GM13977 (cell line): ENCODE results near the gene KAZN.

Source experiments
- DNase-seq: peaks from one replicate; pipeline ENCODE4 v3.0.0; 2012; ENCODE audit warnings: low spot score
- in situ Hi-C: fragments of 300-500 bp; cut with MboI; formaldehyde crosslinking; loops from one replicate; pipeline ENCODE4 v1.12.0; 2022; ENCODE audit warnings: low sequenced_read_pairs, low pct_unique_long_range_greater_than_20kb, mixed read lengths, inconsistent platforms; ENCODE audit not compliant: unreplicated experiment
- TF ChIP-seq, protein P1 (sequence below): IDR thresholded peaks from 2 replicates; pipeline ENCODE4 v1.5.1; 2012; ENCODE audit warnings: mild to moderate bottlenecking, control low read depth; ENCODE audit not compliant: insufficient read depth; ENCODE audit errors: extremely low read depth, missing control alignments

Gene KAZN

DNA sequence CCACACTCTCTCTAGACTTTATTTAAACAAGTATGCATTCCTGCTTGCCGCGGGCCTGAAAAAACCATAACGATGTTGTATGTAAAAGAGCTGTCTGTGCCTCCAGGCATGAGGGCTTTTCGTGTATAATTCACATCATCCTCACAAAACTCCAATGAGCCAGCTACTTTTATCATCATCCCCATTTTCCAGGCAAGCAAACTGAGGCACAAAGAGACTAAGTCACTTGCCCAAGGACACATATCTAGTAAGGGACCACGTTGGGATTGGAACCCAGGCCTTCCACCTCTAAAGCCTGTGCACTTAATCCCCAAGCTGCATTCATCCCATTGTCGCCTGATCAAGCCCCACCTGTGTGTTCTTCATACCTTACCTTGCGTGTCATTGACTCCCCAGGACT lies 226.9 kb downstream of the KAZN start:
- no peak for DNase-seq
- TF ChIP-seq, protein P1, sequence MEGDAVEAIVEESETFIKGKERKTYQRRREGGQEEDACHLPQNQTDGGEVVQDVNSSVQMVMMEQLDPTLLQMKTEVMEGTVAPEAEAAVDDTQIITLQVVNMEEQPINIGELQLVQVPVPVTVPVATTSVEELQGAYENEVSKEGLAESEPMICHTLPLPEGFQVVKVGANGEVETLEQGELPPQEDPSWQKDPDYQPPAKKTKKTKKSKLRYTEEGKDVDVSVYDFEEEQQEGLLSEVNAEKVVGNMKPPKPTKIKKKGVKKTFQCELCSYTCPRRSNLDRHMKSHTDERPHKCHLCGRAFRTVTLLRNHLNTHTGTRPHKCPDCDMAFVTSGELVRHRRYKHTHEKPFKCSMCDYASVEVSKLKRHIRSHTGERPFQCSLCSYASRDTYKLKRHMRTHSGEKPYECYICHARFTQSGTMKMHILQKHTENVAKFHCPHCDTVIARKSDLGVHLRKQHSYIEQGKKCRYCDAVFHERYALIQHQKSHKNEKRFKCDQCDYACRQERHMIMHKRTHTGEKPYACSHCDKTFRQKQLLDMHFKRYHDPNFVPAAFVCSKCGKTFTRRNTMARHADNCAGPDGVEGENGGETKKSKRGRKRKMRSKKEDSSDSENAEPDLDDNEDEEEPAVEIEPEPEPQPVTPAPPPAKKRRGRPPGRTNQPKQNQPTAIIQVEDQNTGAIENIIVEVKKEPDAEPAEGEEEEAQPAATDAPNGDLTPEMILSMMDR: no peak
- in situ Hi-C loops: no loop called here

DNA sequence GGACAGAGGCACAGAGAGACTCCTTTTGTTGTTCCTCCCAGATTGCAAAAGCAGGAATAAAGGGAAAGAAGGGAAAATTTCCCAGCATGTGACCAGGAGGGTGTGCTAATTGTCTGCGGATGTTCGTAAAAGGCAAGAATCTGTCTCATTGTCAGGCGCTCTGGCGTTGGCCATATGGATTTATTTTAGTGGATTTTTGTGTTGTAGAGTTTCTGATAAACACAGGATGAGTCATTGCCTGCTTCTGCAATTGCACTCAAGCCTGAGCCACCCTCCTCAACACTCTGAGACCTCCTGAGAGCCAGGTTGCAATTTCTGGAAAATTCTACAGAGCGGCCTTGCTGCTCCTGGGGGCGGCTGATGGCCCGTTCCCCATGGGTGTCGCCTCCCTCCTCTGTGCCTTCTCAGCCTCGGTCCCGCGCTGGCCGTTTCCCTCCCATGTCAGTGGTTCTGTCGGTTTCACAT lies 227.7 kb downstream of the KAZN start:
- TF ChIP-seq, protein P1: no peak
- no peak for DNase-seq

GRCh38 chr1:14826731-14827326 lies 228.3 kb downstream of the KAZN start:
- in situ Hi-C loops: no loop called here
- DNase-seq: no peak
- TF ChIP-seq, protein P1: no peak

More for the DNA sequence above, 227.7 kb downstream of the KAZN start:
- in situ Hi-C loops: no loop called here

DNA sequence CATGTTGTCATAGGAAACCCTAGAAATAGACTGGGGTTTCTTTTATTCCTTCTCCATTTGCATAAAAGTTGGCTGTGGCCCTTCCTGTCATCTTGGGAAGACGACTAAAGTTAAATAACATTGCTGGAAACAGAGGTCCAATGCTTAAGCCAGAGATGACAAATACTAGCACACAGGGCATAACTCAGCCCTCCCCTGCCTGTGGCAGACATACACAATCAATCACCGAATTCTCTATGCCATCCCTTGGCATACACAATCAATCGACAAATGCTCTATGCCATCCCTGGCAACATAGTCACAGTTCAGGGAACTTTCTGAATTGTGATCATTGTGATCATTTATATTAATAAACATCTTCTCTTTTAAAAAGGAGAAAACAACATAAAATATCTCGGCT lies 229.4 kb downstream of the KAZN start:
- TF ChIP-seq, protein P1: no peak
- in situ Hi-C loops: no loop called here
- no peak for DNase-seq

- TF ChIP-seq, protein P1: no peak
- no peak for DNase-seq
- in situ Hi-C loops: no loop called here
These were observed 230.2 kb downstream of the KAZN start for GRCh38 chr1:14828665-14829064.

- in situ Hi-C loops: no loop called here
- no peak for DNase-seq
- TF ChIP-seq, protein P1: no peak
These were observed 237.2 kb downstream of the KAZN start for GRCh38 chr1:14835725-14836124.
